ENCODE measurements around the gene SULT1B1.

DNA sequence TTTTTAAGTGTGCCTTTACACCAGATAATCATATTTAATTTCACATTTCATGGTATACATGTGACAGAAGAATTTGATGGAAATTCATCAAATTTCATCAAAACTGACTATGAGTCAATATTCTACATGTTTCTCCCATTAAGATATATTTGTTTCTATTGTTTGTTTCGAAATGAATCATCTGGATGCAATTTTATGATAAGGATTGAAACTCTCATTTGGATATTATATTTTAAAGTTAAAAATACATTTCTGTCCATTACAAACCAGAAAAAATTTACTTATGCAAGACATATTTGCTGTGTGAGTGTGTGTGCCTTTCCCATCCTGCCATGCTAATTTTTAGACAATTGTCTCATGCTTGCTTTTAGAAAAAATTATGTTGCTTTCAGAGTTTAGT is 52.2 kb downstream of the SULT1B1 start:
- no peak for TF ChIP-seq EZH2 (IDR thresholded peaks at IDR 0.05; ENCODE audit: borderline replicate concordance)
- TF ChIP-seq CTCF (IDR thresholded peaks at IDR 0.05; ENCODE audit: poor library complexity) = no peak

Data from hepatocyte (in vitro differentiated cells).